Daoy (cell line): Measurements from ENCODE around the gene TMEM175. TPM values are rescaled to one million over a fixed set of nuclear protein-coding genes. Genes with fewer than 3 reads are reported as not detected.
"Not testable (repeated sequence)": the region's sequence is repeated elsewhere in the genome, so short reads cannot be mapped to it uniquely, and the experiment has no call there.

ENCODE experiments used
- DNase-seq: peaks from one replicate; pipeline ENCODE4 v3.0.0-alpha.2; 2015; ENCODE audit warnings: low read depth
- total RNA-seq: library from RNA; depleted of rRNA; stranded (reverse); fragments of >200 nt; shearing (Covaris generic); gene quantifications from 2 replicates; pipeline ENCODE4 v1.2.3, GENCODE V29; 2014

TMEM175 gene
- total RNA-seq, 1 experiment from 2014 or later, result 12.0 TPM

DNA sequence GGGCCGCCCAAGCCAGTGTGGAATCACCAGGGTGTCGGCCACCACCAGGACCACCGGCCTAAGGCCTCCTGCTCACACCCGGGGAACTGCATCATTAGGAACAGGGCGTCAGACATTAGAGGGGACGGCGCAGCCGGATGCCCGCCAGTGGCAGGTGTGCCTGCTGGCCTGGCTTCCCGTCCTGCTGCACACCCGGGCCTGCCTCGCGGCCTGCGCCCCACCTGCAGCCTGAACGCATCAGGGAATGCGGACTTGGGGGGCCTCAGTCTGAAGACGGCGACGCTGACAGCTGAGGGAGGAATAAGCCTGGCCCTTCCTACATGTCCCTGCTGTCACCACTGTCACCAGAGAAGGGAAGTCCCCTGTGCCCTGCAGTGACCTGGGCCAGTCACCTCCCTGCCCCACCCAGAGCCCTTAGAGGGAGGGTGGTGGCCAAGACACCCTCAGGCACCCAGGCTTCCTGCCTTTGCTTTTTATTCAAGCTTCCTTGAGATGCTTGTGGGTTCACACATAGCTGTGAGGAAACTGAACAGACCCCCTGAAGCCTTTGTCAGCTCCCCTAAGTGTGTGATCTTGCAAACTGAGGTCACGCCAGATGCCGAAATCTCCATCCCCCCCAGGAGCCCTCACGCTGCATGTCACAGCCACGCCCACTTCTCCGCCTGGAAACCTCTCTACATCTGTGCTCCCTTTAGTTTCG lies 37.9 kb downstream of the TMEM175 start:
- no peak for DNase-seq

GRCh38 chr4:970854-971520 lies 38.7 kb downstream of the TMEM175 start:
- no peak for DNase-seq

DNA sequence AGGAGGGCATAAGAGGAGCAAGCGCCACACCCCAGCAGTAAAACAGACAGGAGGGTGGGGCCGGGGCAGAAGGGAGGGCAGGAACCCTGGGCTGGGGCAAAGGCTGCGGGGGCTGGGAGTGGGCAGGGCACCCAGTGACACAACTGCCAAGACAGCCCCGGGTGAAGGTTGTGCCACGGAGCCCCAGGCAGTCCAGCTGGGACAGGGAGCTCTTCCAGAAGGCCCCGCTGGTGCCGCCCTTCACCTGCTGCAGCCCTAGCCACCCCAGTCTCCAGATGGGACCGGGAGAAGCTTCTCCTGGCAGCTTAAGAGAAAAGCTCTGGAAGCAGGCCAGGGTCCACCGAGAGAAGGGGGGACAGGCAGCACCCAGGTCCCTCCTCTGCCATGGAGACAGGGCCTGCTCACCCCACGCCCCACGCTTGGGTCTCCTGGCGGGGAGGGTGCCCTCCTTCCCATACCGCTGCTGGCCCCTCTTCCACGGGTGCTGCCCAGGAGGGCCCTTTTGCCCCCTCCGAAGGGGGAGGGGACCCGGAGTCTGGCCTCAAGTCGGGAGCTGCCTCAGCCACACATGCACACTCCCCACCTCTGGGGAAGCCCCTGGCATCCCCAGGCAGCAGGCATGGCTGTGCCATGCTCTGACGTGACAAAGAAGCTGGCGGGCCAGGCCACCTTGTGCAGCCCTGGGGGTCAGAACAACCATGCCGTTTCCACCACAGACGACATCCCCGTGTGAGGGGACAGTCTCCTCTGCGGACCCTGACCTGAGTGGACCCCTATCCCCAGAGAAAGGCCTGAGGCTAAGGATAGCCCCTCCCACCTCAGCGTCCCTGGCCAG lies 39.6 kb downstream of the TMEM175 start:
- no peak for DNase-seq

- DNase-seq, result peak; percentile 30
Observed at GRCh38 chr4:972651-973424, 40.6 kb downstream of the TMEM175 start.

DNA sequence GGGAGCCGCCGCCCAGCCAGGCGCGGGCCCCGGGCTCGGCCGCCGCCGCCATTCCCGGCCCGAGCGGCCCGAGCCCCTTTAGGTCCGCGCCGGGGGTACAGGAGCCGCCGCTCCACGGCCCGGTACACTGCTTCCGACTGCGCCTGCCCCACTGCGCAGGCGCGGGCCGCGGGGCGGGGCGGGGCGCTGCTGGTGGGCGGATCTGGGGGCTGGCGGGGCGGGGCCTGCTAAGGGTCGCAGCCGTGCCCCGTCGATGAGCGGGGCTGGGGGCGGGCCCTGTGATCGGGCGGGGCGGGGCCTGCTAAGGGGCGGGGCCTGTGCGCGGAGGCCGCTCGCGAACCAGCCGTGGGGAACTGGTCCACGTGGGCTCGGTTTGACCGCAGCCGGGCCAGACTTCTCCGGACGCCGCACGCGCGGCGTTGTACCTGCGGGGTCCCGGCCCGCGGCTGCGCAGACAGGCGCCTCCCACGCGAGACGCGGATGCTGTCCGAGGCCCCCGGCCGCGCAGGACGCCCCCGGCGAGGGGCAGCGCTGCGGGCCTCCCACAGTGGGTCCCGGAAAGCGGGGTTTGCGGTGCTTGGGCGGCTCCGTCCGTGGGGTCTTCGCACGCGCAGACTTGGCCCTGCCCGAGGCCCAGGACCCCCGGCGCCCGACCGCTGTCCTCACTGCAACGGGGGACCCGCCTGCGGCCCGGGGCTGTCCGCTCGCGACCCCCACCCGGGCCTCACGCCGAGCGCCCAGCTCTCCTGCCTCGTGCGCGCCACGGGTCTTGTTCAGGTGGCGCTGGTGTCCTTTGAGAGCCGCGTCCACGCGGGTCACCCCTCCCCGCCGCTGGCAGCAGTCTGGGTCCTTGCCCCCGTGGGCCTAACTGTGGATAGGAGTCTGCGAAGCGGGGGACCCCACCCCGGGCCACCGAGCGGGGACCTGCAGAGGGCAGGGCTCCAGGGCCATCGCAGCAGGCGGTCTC lies 41.5 kb downstream of the TMEM175 start, which contains the start of gene DGKQ:
TSS of gene DGKQ (minus strand) at position 139 of the 967 bp plus-strand sequence. CDS start at position 52, 87 bp downstream.
- peak; percentile 88 for DNase-seq

GRCh38 chr4:974668-975067 lies 42.4 kb downstream of the TMEM175 start:
- DNase-seq, result no peak

- not testable (repeated sequence) for DNase-seq
Observed at GRCh38 chr4:976016-976415, 43.8 kb downstream of the TMEM175 start.

DNA sequence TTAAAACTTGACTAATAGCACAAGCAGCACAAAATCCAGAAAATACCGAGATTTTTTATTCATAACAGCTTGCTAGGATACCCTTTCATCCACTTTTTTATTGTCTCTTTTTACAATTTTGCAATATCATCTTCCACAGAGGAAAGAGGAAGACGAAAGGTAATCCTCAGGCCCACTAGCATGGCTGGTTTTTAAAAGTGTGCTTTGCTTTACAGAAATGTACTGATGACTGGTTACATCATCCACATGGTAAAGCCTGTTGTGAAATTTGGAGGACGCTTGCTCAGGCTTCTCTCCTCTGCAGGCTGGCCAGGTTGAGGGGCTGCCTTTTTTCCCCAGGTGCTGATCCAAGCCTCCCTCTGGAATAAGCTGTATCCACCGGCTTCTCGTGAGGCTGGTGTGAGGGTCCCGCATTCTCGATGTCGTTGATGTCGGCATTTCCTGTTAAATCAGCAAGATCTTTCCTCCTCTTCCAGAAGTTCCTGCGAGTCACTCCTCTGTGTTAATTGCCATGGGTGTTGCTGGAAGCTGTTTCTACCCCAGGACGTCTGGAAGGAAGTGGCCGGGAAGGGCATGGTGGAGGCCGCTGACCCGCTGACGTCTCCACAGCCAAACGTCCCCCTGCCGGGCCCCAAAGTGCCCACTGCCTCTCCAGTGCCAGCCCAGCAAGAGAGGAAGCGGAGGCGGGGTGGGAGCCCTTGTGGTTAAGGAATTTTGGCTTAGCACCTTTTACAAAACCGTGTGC lies 46.9 kb downstream of the TMEM175 start:
- DNase-seq, result peak; percentile 30

DNA sequence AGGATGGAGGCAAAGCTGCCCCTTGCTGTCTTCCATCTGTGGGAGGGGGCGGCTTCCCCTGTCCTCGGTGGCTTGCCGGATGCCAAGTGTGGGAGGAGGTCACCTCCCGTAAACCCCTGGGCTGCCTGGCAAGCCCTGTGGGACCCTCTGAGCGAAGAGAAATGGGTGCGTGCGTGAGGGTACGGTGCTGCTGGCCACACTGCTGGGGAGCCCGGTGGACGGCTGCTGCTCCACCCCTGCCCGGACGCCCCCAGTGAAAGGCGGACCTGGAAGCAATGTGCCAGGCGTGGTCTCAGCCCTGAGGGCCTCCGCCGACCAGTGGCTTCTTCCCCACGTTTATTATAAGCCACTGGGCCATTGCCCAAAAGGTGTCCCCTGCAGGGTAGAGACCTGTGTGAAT lies 50.0 kb downstream of the TMEM175 start:
- DNase-seq, result no peak

DNA sequence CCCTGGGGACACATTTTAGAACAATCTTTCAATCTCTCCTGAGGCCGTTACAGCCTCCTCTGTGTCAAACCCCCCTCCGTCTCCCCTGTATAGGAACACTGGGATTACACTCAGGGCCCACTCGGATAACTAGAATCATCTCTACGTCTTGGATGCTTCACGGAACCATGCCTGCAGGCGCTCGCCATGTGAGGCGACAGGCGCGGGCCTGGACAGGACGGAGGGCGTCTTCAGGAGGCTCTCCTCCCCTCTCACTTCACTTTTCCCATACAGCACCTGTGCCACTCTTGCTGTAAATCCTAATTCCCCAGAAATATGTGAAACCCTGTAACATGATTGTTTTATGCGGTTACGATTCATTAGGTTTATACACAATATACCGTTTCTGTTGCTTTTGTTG lies 50.6 kb downstream of the TMEM175 start:
- DNase-seq, result no peak

DNA sequence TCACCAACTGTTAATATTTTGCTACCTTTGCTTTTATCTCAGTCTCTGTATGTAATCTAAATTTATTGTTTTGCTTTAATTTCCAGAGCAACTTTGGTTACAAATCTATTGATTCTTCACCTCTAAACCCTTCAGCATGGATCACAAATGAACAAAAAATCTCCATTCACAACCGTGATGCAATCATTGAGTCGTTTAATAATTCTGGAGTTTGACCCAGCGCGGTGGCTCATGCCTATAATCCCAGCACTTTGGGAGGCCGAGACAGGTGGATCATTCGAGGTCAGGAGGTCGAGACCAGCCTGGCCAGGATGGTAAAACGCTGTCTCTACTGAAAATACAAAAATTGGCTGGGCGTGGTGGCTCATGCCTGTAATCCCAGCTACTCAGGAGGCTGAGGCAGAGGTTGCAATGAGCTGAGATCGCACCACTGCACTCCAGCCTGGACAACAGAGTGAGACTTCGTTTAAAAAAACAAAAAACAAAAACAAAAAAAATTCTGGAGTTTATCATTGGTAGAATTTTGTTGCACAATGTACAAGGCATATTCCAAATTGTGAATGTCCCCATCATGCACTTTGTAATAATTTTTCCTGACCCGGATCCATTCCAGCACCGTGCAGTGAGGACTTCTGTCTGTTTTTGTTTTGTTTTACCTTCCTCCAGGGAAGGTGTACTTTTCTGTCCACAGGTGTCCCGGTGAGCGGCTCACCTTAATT lies 52.2 kb downstream of the TMEM175 start:
- DNase-seq, result no peak

- DNase-seq, result no peak
Observed at GRCh38 chr4:985123-985830, 53.0 kb downstream of the TMEM175 start.

DNA sequence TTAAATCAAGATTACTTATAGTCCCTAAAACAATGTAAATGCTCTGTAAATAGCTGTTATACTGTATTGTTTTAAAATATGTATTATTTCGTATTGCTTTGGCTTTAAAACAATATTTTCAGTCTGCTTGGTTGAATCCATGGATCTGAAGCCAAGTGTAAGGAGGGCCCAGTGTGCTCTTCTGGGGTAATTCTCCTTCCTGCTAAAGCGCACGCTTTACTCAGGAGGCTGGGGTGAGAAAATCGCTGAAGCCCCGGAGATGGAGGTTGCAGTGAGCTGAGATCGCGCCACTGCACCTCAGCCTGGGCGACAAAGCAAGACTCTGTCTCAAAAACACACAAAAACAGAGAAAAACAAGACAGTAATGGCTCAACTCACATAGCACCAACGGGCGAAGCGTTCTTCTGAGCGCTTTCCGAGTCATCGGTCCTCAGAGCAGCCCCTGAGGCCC lies 54.2 kb downstream of the TMEM175 start:
- no peak for DNase-seq

GRCh38 chr4:986879-987623 lies 54.8 kb downstream of the TMEM175 start, which contains the start of gene IDUA:
Gene IDUA, plus strand, starts transcription at chr4:987044. Its CDS starts 41 bp downstream, at chr4:987085.
- DNase-seq, result peak; percentile 87

DNA sequence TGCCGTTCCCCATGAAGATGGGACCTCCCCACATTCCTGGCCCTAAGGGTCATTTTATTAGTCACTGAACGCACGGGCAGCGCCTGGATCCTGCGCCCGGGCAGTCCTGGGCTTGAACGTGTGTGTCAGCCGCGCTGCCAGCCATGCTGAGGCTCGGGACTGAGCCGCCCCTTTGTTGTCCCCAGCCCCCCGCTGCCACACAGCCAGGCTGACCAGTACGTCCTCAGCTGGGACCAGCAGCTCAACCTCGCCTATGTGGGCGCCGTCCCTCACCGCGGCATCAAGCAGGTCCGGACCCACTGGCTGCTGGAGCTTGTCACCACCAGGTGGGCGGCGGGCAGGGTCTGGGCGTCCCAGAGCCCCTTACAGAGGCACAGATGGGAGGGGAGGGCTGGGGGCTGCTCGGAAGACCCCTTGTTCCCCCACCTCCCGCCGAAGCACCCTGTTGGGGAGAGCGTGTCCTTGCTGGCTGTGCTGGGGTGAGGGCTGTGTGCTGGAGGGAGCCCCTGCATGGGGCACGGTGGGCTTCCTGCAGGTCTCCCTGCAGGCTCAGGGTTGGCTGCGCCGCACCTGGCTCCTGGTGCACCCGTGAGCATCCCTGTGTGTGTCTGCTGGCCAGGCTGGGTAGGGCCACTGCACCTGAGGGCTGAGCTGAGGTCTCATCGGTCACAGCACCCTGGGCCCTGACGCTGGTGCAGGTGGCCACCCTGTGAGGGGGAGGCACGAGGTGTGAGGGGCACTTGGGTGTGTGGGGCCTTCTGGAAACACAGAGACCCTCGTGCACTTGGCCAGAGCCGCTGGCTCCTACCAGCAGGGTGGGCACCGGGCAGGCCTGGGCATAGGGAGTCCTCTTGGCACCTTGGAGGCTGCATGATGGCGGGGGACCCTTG lies 55.6 kb downstream of the TMEM175 start:
- DNase-seq, result peak; percentile 76
